Omental fat pad (tissue), 4 donors: Measurements from ENCODE around the gene CALN1. TPM values are rescaled to one million over a fixed set of nuclear protein-coding genes. Genes with fewer than 3 reads are reported as not detected.

Source experiments
- ATAC-seq: fragments of 150-250 bp; one replicate; pipeline ENCODE4 v1.9.1; 2016; ENCODE audit warnings: mild to moderate bottlenecking, moderate library complexity; ENCODE audit not compliant: low FRiP score
- DNase-seq: peaks from one replicate; pipeline ENCODE4 v3.0.0-alpha.2; 2019; ENCODE audit warnings: low spot score
- CTCF ChIP-seq, 3 donors: fragments of 450-650 bp; IDR thresholded peaks; one replicate each; pipeline ENCODE4 v1.5.1; 2016 to 2017; ENCODE audit warnings: antibody characterized with exemption in 3 of 3, mild to moderate bottlenecking in 3 of 3, moderate library complexity in 2 of 3
- total RNA-seq, 4 donors: library from RNA; depleted of rRNA; stranded (reverse); fragments of >200 nt; gene quantifications; one replicate each; pipeline ENCODE4 v1.1.0, GENCODE V29; 2016

The CALN1 gene
- total RNA-seq, 4 donors from 2014 or later, result 0.16 TPM; not detected in 3

GRCh38 chr7:72337390-72338167 is 74.6 kb downstream of the CALN1 start:
- DNase-seq (no peak), ATAC-seq (no peak)
- TF ChIP-seq CTCF (IDR thresholded peaks at IDR 0.05), result no peak

GRCh38 chr7:72336632-72337389 is 75.3 kb downstream of the CALN1 start:
- no peak for ATAC-seq
- TF ChIP-seq CTCF (IDR thresholded peaks at IDR 0.05), result no peak
- DNase-seq, result no peak

- ATAC-seq, result no peak
- DNase-seq, result no peak
- no peak for TF ChIP-seq CTCF (IDR thresholded peaks at IDR 0.05)
These were observed 75.8 kb downstream of the CALN1 start for GRCh38 chr7:72336382-72336631.

- ATAC-seq (no peak), DNase-seq (no peak)
- TF ChIP-seq CTCF (IDR thresholded peaks at IDR 0.05), result no peak
These were observed 76.4 kb downstream of the CALN1 start for GRCh38 chr7:72335561-72336381.

- no peak for TF ChIP-seq CTCF (IDR thresholded peaks at IDR 0.05)
- DNase-seq, result no peak
- no peak for ATAC-seq
These were observed 77.4 kb downstream of the CALN1 start for GRCh38 chr7:72334698-72335097.

- no peak for ATAC-seq
- TF ChIP-seq CTCF (IDR thresholded peaks at IDR 0.05), result no peak
- DNase-seq, result no peak
These were observed 78.1 kb downstream of the CALN1 start for GRCh38 chr7:72334066-72334465.
